Measurements from ENCODE around the gene C2orf92. TPM values are rescaled to one million over a fixed set of nuclear protein-coding genes. Genes with fewer than 3 reads are reported as not detected.

The C2orf92 gene
- total and polyA plus RNA-seq, 2 donors (not counting 3 experiments of a cell fraction or from before 2014, with no cell fraction given) = 1.8 to 7.9 TPM

GRCh38 chr2:97735161-97735561 lies 65.6 kb downstream of the C2orf92 start:
- CTCF ChIA-PET = no interaction called here
- BruUV-seq (replicated peaks) = no TSS peak
- Histone ChIP-seq H3K4me1 (ENCODE audit: control insufficient read depth, extremely low read depth, insufficient read depth, low read length) (no peaks in the 10 kb centered on the region), H3K9ac (replicated peaks; ENCODE audit: extremely low read depth, insufficient read depth, low read length) (no peak overlapping the region), H3K27ac (ENCODE audit: insufficient read depth, low read depth, low read length) (no peak overlapping the region), H3K9me1 (replicated peaks; ENCODE audit: control insufficient read depth, extremely low read depth, insufficient read depth, low read length) (no peaks in the 10 kb centered on the region), H3K4me2 (ENCODE audit: insufficient read depth, low read length) (no peak overlapping the region), H3K4me3 (replicated peaks in 1 of 3; ENCODE audit: insufficient read depth in 1 of 3, low read depth in 1 of 3, low read length in 3 of 3) (no peak overlapping the region), H4K20me1 (replicated peaks; ENCODE audit: control insufficient read depth, extremely low read depth, insufficient read depth, low read length) (no peaks in the 10 kb centered on the region), H3K36me3 (ENCODE audit: control insufficient read depth in 2 of 2, extremely low read depth in 1 of 2, insufficient read depth in 2 of 2, low read length in 2 of 2) (no peaks in the 10 kb centered on the region), H3K27me3 (ENCODE audit: control insufficient read depth in 2 of 2, insufficient read depth in 2 of 2, low read length in 2 of 2) (no peaks in the 10 kb centered on the region), H3K79me2 (ENCODE audit: control insufficient read depth, insufficient read depth, low read length) (no peaks in the 10 kb centered on the region), H2AFZ (ENCODE audit: low read depth, low read length) (no peak overlapping the region), H3K9me3 (replicated peaks; ENCODE audit: control insufficient read depth, insufficient read depth, low read length) (no peaks in the 10 kb centered on the region)
- POLR2A ChIA-PET = no interaction called here
- no peak for DNase-seq (ENCODE audit: low read depth, low spot score)
- FAIRE-seq = no peak
- dilution Hi-C loops (cut with MboI; ENCODE audit: extremely low pct_ligation_motif_present, low sequenced_read_pairs) (no loop called here), intact Hi-C loops (cut with micrococcal nuclease) (no loop called here)
- TF ChIP-seq POLR2A (IDR thresholded peaks at IDR 0.05; ENCODE audit: low read depth, low read length) (no peak), GATA2 (IDR thresholded peaks at IDR 0.05; ENCODE audit: insufficient read depth, insufficient read length, low read depth, low read length) (no peak), MYC (IDR thresholded peaks at IDR 0.05; ENCODE audit: low read depth, low read length) (no peak), POLR2AphosphoS5 (IDR thresholded peaks at IDR 0.05; ENCODE audit: insufficient read depth, low read depth, low read length) (no peak), CTCF (IDR thresholded peaks at IDR 0.05; ENCODE audit: extremely low read depth in 1 of 2, insufficient read depth in 1 of 2, low read depth in 1 of 2, low read length in 2 of 2) (no peak), EZH2 (IDR thresholded peaks at IDR 0.05; ENCODE audit: borderline replicate concordance, low read depth, low read length, severe bottlenecking) (no peak), MAX (IDR thresholded peaks at IDR 0.05; ENCODE audit: insufficient read depth, insufficient read length) (no peak), FOS (IDR thresholded peaks at IDR 0.05; ENCODE audit: borderline replicate concordance, insufficient read depth, low read length) (no peak), JUN (IDR thresholded peaks at IDR 0.05; ENCODE audit: borderline replicate concordance, insufficient read depth, insufficient read length, low read depth) (no peak)

All from endothelial cell of umbilical vein (primary cell).